ENCODE results near the gene OR7E24. TPM values are rescaled to one million over a fixed set of nuclear protein-coding genes. Genes with fewer than 3 reads are reported as not detected.

OR7E24 gene
- not detected in 2 replicates for total RNA-seq

GRCh38 chr19:9250630-9251029 lies at the start of gene OR7E24:
Gene OR7E24, plus strand, starts transcription at chr19:9250930. Its CDS starts 114 bp downstream, at chr19:9251044.

GRCh38 chr19:9219489-9219888 lies 31.2 kb upstream of the OR7E24 start, which contains the start of gene OR7D4:
Gene OR7D4, minus strand, starts transcription at chr19:9219589. Its CDS starts 4,752 bp downstream, at chr19:9214837.

Other genes with a start within 250 kb of the OR7E24 start
- gene MUC16, start 240.5 kb upstream of the OR7E24 start, total RNA-seq: under 0.01 and 0.85 TPM in 2 replicates
- not detected in 2 replicates for gene OR1M1, start 163.9 kb upstream of the OR7E24 start, total RNA-seq
- gene OR7G2, start 143.5 kb upstream of the OR7E24 start, total RNA-seq: not detected in 2 replicates
- gene OR7G1, start 135.2 kb upstream of the OR7E24 start, total RNA-seq: not detected in 2 replicates
- not detected in 2 replicates for gene OR7G3, start 124.0 kb upstream of the OR7E24 start, total RNA-seq
- 15.7 and 27.2 TPM in 2 replicates for gene ZNF317, start 110.5 kb upstream of the OR7E24 start, total RNA-seq
- gene OR7D2, start 72.0 kb upstream of the OR7E24 start, total RNA-seq: not detected in 2 replicates
- not detected in 2 replicates for gene OR7D4, start 31.3 kb upstream of the OR7E24 start, total RNA-seq
- 19.3 and 24.9 TPM in 2 replicates for gene ZNF699, start 58.9 kb downstream of the OR7E24 start, total RNA-seq
- gene ZNF559, start 73.2 kb downstream of the OR7E24 start, total RNA-seq: 6.2 and 21.6 TPM in 2 replicates
- 0.68 and 2.3 TPM in 2 replicates for gene ZNF177, start 112.1 kb downstream of the OR7E24 start, total RNA-seq
- gene ZNF266, start 184.6 kb downstream of the OR7E24 start, total RNA-seq: 10.3 and 14.1 TPM in 2 replicates
- gene ZNF560, start 247.7 kb downstream of the OR7E24 start, total RNA-seq: 1.6 and 2.7 TPM in 2 replicates